GM15510 (cell line): ENCODE data around the gene GORASP2.

Experiments
- POLR2A ChIP-seq: IDR thresholded peaks from 3 replicates; pipeline ENCODE4 v1.6.1; 2011; ENCODE audit warnings: borderline replicate concordance; ENCODE audit not compliant: insufficient read length; ENCODE audit errors: extremely low read depth

GORASP2 gene

GRCh38 chr2:170928824-170929685 is at the start of gene GORASP2:
Gene GORASP2, plus strand, starts transcription at chr2:170929253. Its CDS starts 88 bp downstream, at chr2:170929341.
- peak; percentile 90 for TF ChIP-seq POLR2A

- no peak for TF ChIP-seq POLR2A
Observed at GRCh38 chr2:170881840-170882239, 47.2 kb upstream of the GORASP2 start.

- no peak for TF ChIP-seq POLR2A
Observed at GRCh38 chr2:170882758-170883157, 46.3 kb upstream of the GORASP2 start.

- TF ChIP-seq POLR2A, result no peak
Observed at GRCh38 chr2:170883683-170884082, 45.4 kb upstream of the GORASP2 start.

GRCh38 chr2:170885130-170885791 is 43.8 kb upstream of the GORASP2 start:
- no peak for TF ChIP-seq POLR2A

GRCh38 chr2:170886386-170886785 is 42.7 kb upstream of the GORASP2 start:
- TF ChIP-seq POLR2A, result no peak

- TF ChIP-seq POLR2A, result no peak
Observed at GRCh38 chr2:170887496-170887895, 41.6 kb upstream of the GORASP2 start.

- no peak for TF ChIP-seq POLR2A
Observed at GRCh38 chr2:170887896-170888295, 41.2 kb upstream of the GORASP2 start.

- no peak for TF ChIP-seq POLR2A
Observed at GRCh38 chr2:170891893-170892292, 37.2 kb upstream of the GORASP2 start.

- no peak for TF ChIP-seq POLR2A
Observed at GRCh38 chr2:170892391-170892951, 36.6 kb upstream of the GORASP2 start.

GRCh38 chr2:170895023-170895757 is 33.9 kb upstream of the GORASP2 start:
- TF ChIP-seq POLR2A, result no peak

GRCh38 chr2:170896622-170897021 is 32.4 kb upstream of the GORASP2 start:
- TF ChIP-seq POLR2A, result no peak

GRCh38 chr2:170897108-170897507 is 31.9 kb upstream of the GORASP2 start:
- no peak for TF ChIP-seq POLR2A

GRCh38 chr2:170905864-170906263 is 23.2 kb upstream of the GORASP2 start:
- TF ChIP-seq POLR2A, result no peak
